Endodermal cell (in vitro differentiated cells): ENCODE results near the gene GPR153. TPM values are rescaled to one million over a fixed set of nuclear protein-coding genes. Genes with fewer than 3 reads are reported as not detected.

Source experiments
- DNase-seq: peaks from one replicate; pipeline ENCODE4 v3.0.0-alpha.2; 2017
- H3K27ac ChIP-seq: 2 replicates; pipeline ENCODE4 v1.5.1; 2013; ENCODE audit warnings: mild to moderate bottlenecking, low read depth, low read length, moderate library complexity
- H3K27me3 ChIP-seq: 2 replicates; pipeline ENCODE4 v1.6.1; 2013; ENCODE audit warnings: mild to moderate bottlenecking, low read length, moderate library complexity; ENCODE audit not compliant: insufficient read depth, control insufficient read depth, poor library complexity, severe bottlenecking
- H3K36me3 ChIP-seq: 2 replicates; pipeline ENCODE4 v1.7.0; 2013; ENCODE audit warnings: mild to moderate bottlenecking, low read length, moderate library complexity; ENCODE audit not compliant: control insufficient read depth, insufficient read depth
- H3K4me1 ChIP-seq: one replicate; pipeline ENCODE4 v1.7.0; 2013; ENCODE audit warnings: low read length; ENCODE audit not compliant: control insufficient read depth, insufficient read depth
- H3K4me3 ChIP-seq: 2 replicates; pipeline ENCODE4 v1.5.1; 2013; ENCODE audit warnings: mild to moderate bottlenecking, low read length, moderate library complexity
- H3K9ac ChIP-seq: 2 replicates; pipeline ENCODE4 v1.6.1; 2013; ENCODE audit warnings: mild to moderate bottlenecking, low read length, moderate library complexity; ENCODE audit not compliant: poor library complexity, severe bottlenecking; ENCODE audit errors: extremely low read depth
- H3K9me3 ChIP-seq: 2 replicates; pipeline ENCODE4 v1.6.1; 2013; ENCODE audit warnings: mild to moderate bottlenecking, low read length, moderate library complexity; ENCODE audit not compliant: control insufficient read depth
- H3K27ac Mint-ChIP-seq: 2 replicates; pipeline ENCODE4 v1.8.0; 2020; ENCODE audit warnings: mixed read lengths
- H3K27me3 Mint-ChIP-seq: 2 replicates; pipeline ENCODE4 v1.8.0; 2021; ENCODE audit warnings: mild to moderate bottlenecking, mixed read lengths; ENCODE audit not compliant: insufficient read depth
- H3K36me3 Mint-ChIP-seq: 2 replicates; pipeline ENCODE4 v1.8.0; 2020; ENCODE audit warnings: low read depth, mixed read lengths
- H3K4me1 Mint-ChIP-seq: 2 replicates; pipeline ENCODE4 v1.8.0; 2020; ENCODE audit warnings: mixed read lengths
- H3K4me3 Mint-ChIP-seq: 2 replicates; pipeline ENCODE4 v1.8.0; 2020; ENCODE audit warnings: mild to moderate bottlenecking, moderate library complexity, mixed read lengths
- H3K9me3 Mint-ChIP-seq: 2 replicates; pipeline ENCODE4 v1.8.0; 2020; ENCODE audit warnings: mild to moderate bottlenecking, mixed read lengths
- CTCF ChIP-seq: fragments of 200-600 bp; sonication (generic); conservative IDR thresholded peaks from 2 replicates; pipeline ENCODE4 v1.5.0; 2021; ENCODE audit warnings: antibody characterized with exemption, mild to moderate bottlenecking
- WGBS, 2 experiments: methylation state at CpG; one replicate each; pipeline versions ENCODE4 v1.1.5 to v1.1.7; 2013; ENCODE audit warnings: missing lambda C conversion rate in 2 of 2, mixed read lengths in 1 of 2; ENCODE audit not compliant: insufficient coverage in 1 of 2, insufficient read length in 1 of 2; 5-methylcytosine and 5-hydroxymethylcytosine counted together
- total RNA-seq, 2 donors: library from RNA; stranded (reverse); fragmentation: NEBNext Ultra II Directional in 1 of 2; extraction: Animal tissue kit (Norgen Biotek cat#: 25700) in 1 of 2; gene quantifications; 2 replicates in 1 of 2; 3 replicates in 1 of 2; pipeline ENCODE4 v1.2.1, GENCODE V29; 2021

The GPR153 gene
- total RNA-seq, 2 donors from 2014 or later = 2.4 to 2.8 TPM

- peaks cover 3% of the 10 kb centered on the region for H3K36me3 ChIP-seq
- no peak for TF ChIP-seq CTCF
- H3K9me3 ChIP-seq = no peaks in the 10 kb centered on the region
- Mint-ChIP-seq H3K27me3 (no peaks in the 10 kb centered on the region), H3K27ac (no peak overlapping the region), H3K4me1 (no peaks in the 10 kb centered on the region), H3K4me3 (no peak overlapping the region), H3K9me3 (peaks cover 16% of the 10 kb centered on the region), H3K36me3 (peaks cover 25% of the 10 kb centered on the region)
- WGBS, 2 experiments = 96% methylated on average over 5 to 7 of the region's 7 CpGs
- no peak overlapping the region for H3K4me3 ChIP-seq
- H3K4me1 ChIP-seq = no peaks in the 10 kb centered on the region
- DNase-seq = no peak
- no peak overlapping the region for H3K27ac ChIP-seq
- no peaks in the 10 kb centered on the region for H3K27me3 ChIP-seq
- no peak overlapping the region for H3K9ac ChIP-seq
These were observed 41.7 kb upstream of the GPR153 start for GRCh38 chr1:6302568-6302967.

- H3K27me3 ChIP-seq = no peaks in the 10 kb centered on the region
- no peak overlapping the region for H3K4me3 ChIP-seq
- no peak for DNase-seq
- H3K9me3 ChIP-seq = no peaks in the 10 kb centered on the region
- H3K9ac ChIP-seq = no peak overlapping the region
- no peak overlapping the region for H3K27ac Mint-ChIP-seq
- H3K36me3 ChIP-seq = no peaks in the 10 kb centered on the region
- no peaks in the 10 kb centered on the region for H3K27me3 Mint-ChIP-seq
- no peak overlapping the region for H3K4me3 Mint-ChIP-seq
- no peaks in the 10 kb centered on the region for H3K4me1 Mint-ChIP-seq
- peaks cover 15% of the 10 kb centered on the region for H3K36me3 Mint-ChIP-seq
- 94% methylated on average over 6 to 8 of the region's 8 CpGs for whole genome bisulfite sequencing, 2 experiments
- H3K9me3 Mint-ChIP-seq = peaks cover 6% of the 10 kb centered on the region
- H3K27ac ChIP-seq = no peak overlapping the region
- H3K4me1 ChIP-seq = no peaks in the 10 kb centered on the region
- no peak for TF ChIP-seq CTCF
These were observed 40.6 kb upstream of the GPR153 start for GRCh38 chr1:6301526-6301925.

- Histone ChIP-seq H3K9ac (no peak overlapping the region), H3K27ac (no peak overlapping the region), H3K9me3 (no peaks in the 10 kb centered on the region), H3K4me1 (no peaks in the 10 kb centered on the region), H3K4me3 (no peak overlapping the region), H3K36me3 (no peaks in the 10 kb centered on the region), H3K27me3 (no peaks in the 10 kb centered on the region)
- H3K27ac Mint-ChIP-seq = no peak overlapping the region
- H3K4me3 Mint-ChIP-seq = no peak overlapping the region
- H3K27me3 Mint-ChIP-seq = no peaks in the 10 kb centered on the region
- DNase-seq = no peak
- TF ChIP-seq CTCF = peak; percentile 40
- no peaks in the 10 kb centered on the region for H3K9me3 Mint-ChIP-seq
- WGBS, 2 experiments = 94 to 95% methylated on average over 6 to 32 of the region's 32 CpGs
- H3K4me1 Mint-ChIP-seq = no peaks in the 10 kb centered on the region
- H3K36me3 Mint-ChIP-seq = peaks cover 11% of the 10 kb centered on the region
These were observed 39.6 kb upstream of the GPR153 start for GRCh38 chr1:6300342-6301048.
